ENCODE data around the gene DARS1.
A peak's percentile ranks its signal among the peaks of the same experiment; 100 is the strongest.

DARS1 gene

GRCh38 chr2:135985018-135985825, at the start of gene DARS1:
Gene DARS1 (minus strand): TSS chr2:135985626. CDS start chr2:135985468, 158 bp downstream.
- DNase-seq (ENCODE audit: low spot score): peak; percentile 75

- no peak for DNase-seq (ENCODE audit: low spot score)
These were observed 49.2 kb upstream of the DARS1 start for GRCh38 chr2:136034629-136035028.

- no peak for DNase-seq (ENCODE audit: low spot score)
These were observed 47.5 kb upstream of the DARS1 start for GRCh38 chr2:136032817-136033535.

GRCh38 chr2:136032192-136032591, 46.8 kb upstream of the DARS1 start:
- no peak for DNase-seq (ENCODE audit: low spot score)

GRCh38 chr2:136031711-136032110, 46.3 kb upstream of the DARS1 start:
- no peak for DNase-seq (ENCODE audit: low spot score)

GRCh38 chr2:136030406-136030805, 45.0 kb upstream of the DARS1 start:
- DNase-seq (ENCODE audit: low spot score): no peak

- DNase-seq (ENCODE audit: low spot score): no peak
These were observed 43.7 kb upstream of the DARS1 start for GRCh38 chr2:136029149-136029548.

- DNase-seq (ENCODE audit: low spot score): no peak
These were observed 42.6 kb upstream of the DARS1 start for GRCh38 chr2:136028001-136028400.

- no peak for DNase-seq (ENCODE audit: low spot score)
These were observed 41.7 kb upstream of the DARS1 start for GRCh38 chr2:136027112-136027511.

- peak; percentile 90 for DNase-seq (ENCODE audit: low spot score)
These were observed 39.9 kb upstream of the DARS1 start for GRCh38 chr2:136025057-136025973.

GRCh38 chr2:136024616-136025015, 39.2 kb upstream of the DARS1 start:
- no peak for DNase-seq (ENCODE audit: low spot score)

- DNase-seq (ENCODE audit: low spot score): no peak
These were observed 38.8 kb upstream of the DARS1 start for GRCh38 chr2:136024185-136024584.

GRCh38 chr2:136023416-136023815, 38.0 kb upstream of the DARS1 start:
- no peak for DNase-seq (ENCODE audit: low spot score)

- no peak for DNase-seq (ENCODE audit: low spot score)
These were observed 37.1 kb upstream of the DARS1 start for GRCh38 chr2:136022396-136023146.

GRCh38 chr2:136021976-136022375, 36.5 kb upstream of the DARS1 start:
- DNase-seq (ENCODE audit: low spot score): no peak

- DNase-seq (ENCODE audit: low spot score): no peak
These were observed 36.0 kb upstream of the DARS1 start for GRCh38 chr2:136021406-136021805.

- DNase-seq (ENCODE audit: low spot score): no peak
These were observed 35.4 kb upstream of the DARS1 start for GRCh38 chr2:136020831-136021230.

- no peak for DNase-seq (ENCODE audit: low spot score)
These were observed 34.4 kb upstream of the DARS1 start for GRCh38 chr2:136019825-136020224.

- no peak for DNase-seq (ENCODE audit: low spot score)
These were observed 33.9 kb upstream of the DARS1 start for GRCh38 chr2:136019306-136019705.

- DNase-seq (ENCODE audit: low spot score): no peak
These were observed 32.4 kb upstream of the DARS1 start for GRCh38 chr2:136017786-136018185.

- no peak for DNase-seq (ENCODE audit: low spot score)
These were observed 31.4 kb upstream of the DARS1 start for GRCh38 chr2:136016836-136017235.

- no peak for DNase-seq (ENCODE audit: low spot score)
These were observed 31.0 kb upstream of the DARS1 start for GRCh38 chr2:136016427-136016826.

Data from kidney capillary endothelial cell (primary cell).